B cell (primary cell): ENCODE results near the gene ALOX5AP.

Experiments
- CTCF ChIP-seq: fragments of 200-600 bp; IDR thresholded peaks from one replicate; pipeline ENCODE4 v1.8.0; 2022; ENCODE audit warnings: antibody characterized with exemption, mild to moderate bottlenecking
- EZH2 ChIP-seq: IDR thresholded peaks from 2 replicates; pipeline ENCODE4 v1.6.1; 2012; ENCODE audit warnings: borderline replicate concordance, low read depth, mild to moderate bottlenecking, moderate library complexity, low read length; ENCODE audit not compliant: insufficient read depth, poor library complexity, severe bottlenecking

GRCh38 chr13:30724778-30725177, 10.6 kb upstream of the ALOX5AP start:
- TF ChIP-seq EZH2: no peak
- no peak for TF ChIP-seq CTCF
